Right ventricle myocardium superior (tissue), 1 donor: ENCODE measurements around the gene RTEL1. TPM values are rescaled to one million over a fixed set of nuclear protein-coding genes. Genes with fewer than 3 reads are reported as not detected.

Source experiments
- ATAC-seq: fragments of 200-7000 bp; cut with Tn5 transposase; one replicate; pipeline ENCODE4 v1.9.1; 2020; ENCODE audit warnings: mild to moderate bottlenecking; ENCODE audit not compliant: poor library complexity
- DNase-seq: peaks from one replicate; pipeline ENCODE4 v3.0.0-alpha.2; 2020
- intact Hi-C: fragments of 100-400 bp; cut with DNase I; formaldehyde crosslinking; loops from one replicate; pipeline ENCODE4 v1.11.2; 2022
- total RNA-seq: library from RNA; stranded (reverse); fragmentation: NEBNext Ultra II Directional; extraction: Animal tissue kit (Norgen Biotek cat#: 25700); gene quantifications from one replicate; pipeline ENCODE4 v1.2.1, GENCODE V29; 2021
- donor health status: DM: no; HTN: yes; CAD: no; lungs with severe emphysema.

Gene RTEL1
- total RNA-seq, 1 donor from 2014 or later: 7.3 TPM

DNA sequence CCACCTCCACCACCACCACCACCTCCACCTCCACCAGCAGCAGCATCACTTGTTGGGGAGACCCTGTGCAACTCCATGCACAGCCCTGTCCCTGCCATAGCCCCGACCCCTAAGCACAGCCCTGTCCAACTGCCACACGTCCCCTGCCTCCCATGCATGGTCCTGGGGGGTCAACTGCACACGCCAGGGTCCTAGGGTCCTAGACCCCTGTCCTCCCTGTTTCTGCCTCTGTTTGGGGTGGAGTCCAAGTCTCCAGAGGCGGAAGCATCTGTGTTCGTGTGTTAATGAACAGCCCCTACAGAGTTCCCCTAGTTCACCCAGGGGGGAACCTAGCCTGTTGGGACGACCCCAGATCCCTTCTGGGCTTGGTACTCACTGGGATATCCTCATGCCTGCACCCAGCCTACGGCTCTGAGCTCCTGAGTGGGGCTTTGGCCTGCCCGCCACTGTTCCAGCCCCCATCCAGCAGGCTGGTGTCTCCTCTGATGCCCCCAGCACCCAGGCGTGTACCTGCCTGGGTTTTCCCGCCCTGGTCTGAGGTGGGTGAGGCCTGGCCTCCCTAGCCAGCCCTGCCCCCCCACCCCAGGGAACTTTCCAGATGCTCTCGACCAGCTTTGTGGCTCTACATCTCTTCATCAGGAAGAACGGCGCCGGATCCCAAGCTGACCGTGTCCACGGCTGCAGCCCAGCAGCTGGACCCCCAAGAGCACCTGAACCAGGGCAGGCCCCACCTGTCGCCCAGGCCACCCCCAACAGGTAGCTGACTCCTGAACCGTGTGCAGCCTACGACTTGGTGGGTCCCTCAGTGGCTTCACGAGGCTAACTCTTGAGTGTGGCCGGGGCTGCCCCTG is 35.8 kb downstream of the RTEL1 start:
- intact Hi-C loops: no loop called here
- peak; percentile 22 for DNase-seq
- no peak for ATAC-seq

DNA sequence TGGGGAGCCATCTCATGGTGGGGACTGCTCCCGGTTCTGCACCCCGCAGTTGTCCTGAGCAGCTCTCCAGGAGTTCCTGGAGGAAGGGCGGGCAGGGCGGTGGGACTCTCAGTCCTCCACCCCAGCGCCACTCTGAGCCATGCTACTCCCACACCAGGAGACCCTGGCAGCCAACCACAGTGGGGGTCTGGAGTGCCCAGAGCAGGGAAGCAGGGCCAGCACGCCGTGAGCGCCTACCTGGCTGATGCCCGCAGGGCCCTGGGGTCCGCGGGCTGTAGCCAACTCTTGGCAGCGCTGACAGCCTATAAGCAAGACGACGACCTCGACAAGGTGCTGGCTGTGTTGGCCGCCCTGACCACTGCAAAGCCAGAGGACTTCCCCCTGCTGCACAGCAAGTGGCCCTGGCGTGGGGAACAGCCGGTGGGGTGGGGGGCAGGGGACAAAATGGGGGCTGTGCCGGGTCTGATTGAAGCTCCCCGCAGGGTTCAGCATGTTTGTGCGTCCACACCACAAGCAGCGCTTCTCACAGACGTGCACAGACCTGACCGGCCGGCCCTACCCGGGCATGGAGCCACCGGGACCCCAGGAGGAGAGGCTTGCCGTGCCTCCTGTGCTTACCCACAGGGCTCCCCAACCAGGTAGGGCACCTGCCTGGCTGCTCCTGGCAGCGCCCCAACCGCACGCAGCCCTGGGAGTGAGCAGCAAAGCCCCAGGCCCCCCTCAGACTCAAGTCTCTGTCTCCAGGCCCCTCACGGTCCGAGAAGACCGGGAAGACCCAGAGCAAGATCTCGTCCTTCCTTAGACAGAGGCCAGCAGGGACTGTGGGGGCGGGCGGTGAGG is 36.7 kb downstream of the RTEL1 start:
- intact Hi-C loops: no loop called here
- no peak for ATAC-seq
- DNase-seq: peak; percentile 37

DNA sequence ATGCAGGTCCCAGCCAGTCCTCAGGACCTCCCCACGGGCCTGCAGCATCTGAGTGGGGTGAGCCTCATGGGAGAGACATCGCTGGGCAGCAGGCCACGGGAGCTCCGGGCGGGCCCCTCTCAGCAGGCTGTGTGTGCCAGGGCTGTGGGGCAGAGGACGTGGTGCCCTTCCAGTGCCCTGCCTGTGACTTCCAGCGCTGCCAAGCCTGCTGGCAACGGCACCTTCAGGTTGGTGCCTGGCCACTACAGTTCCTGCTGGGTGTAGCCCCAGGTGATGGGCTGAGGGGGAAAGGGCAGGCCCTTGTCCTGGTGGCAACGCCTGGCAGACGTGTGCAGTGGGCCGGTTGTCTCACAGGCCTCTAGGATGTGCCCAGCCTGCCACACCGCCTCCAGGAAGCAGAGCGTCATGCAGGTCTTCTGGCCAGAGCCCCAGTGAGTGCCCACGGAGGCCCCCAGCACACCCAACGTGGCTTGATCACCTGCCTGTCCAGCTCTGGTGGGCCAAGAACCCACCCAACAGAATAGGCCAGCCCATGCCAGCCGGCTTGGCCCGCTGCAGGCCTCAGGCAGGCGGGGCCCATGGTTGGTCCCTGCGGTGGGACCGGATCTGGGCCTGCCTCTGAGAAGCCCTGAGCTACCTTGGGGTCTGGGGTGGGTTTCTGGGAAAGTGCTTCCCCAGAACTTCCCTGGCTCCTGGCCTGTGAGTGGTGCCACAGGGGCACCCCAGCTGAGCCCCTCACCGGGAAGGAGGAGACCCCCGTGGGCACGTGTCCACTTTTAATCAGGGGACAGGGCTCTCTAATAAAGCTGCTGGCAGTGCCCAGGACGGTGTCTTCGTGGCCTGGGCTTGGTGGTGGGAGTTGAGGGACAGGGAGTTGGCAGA is 37.6 kb downstream of the RTEL1 start:
- ATAC-seq (peak; percentile 74), DNase-seq (peak; percentile 88)
- intact Hi-C loops: no loop called here

DNA sequence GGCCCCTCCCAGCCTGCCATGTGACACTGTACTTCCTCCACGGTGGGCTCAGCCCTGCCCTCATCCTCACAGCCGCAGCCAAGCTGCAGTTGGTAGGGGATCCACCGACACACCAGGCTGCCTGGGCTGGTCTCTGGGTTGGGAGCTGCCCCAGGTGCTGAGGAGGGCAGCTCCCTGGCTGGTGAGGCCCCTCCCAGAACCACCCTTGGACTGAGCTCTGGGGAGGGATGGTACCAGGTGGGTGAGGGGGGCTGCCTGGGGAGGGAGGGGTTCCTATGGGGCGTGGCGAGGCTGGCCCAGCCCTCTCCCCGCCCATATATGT is 38.2 kb downstream of the RTEL1 start:
- ATAC-seq: peak; percentile 23
- intact Hi-C loops: no loop called here
- peak; percentile 40 for DNase-seq

DNA sequence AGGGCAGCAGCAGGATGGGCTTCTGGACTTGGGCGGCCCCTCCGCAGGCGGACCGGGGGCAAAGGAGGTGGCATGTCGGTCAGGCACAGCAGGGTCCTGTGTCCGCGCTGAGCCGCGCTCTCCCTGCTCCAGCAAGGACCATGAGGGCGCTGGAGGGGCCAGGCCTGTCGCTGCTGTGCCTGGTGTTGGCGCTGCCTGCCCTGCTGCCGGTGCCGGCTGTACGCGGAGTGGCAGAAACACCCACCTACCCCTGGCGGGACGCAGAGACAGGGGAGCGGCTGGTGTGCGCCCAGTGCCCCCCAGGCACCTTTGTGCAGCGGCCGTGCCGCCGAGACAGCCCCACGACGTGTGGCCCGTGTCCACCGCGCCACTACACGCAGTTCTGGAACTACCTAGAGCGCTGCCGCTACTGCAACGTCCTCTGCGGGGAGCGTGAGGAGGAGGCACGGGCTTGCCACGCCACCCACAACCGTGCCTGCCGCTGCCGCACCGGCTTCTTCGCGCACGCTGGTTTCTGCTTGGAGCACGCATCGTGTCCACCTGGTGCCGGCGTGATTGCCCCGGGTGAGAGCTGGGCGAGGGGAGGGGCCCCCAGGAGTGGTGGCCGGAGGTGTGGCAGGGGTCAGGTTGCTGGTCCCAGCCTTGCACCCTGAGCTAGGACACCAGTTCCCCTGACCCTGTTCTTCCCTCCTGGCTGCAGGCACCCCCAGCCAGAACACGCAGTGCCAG is 38.7 kb downstream of the RTEL1 start, which contains the start of gene TNFRSF6B:
Gene TNFRSF6B, plus strand, starts transcription at position 25 of the 729 bp plus-strand sequence. Its CDS starts 116 bp downstream, at position 141.
- ATAC-seq (peak; percentile 15), DNase-seq (peak; percentile 38)
- intact Hi-C loops: no loop called here

DNA sequence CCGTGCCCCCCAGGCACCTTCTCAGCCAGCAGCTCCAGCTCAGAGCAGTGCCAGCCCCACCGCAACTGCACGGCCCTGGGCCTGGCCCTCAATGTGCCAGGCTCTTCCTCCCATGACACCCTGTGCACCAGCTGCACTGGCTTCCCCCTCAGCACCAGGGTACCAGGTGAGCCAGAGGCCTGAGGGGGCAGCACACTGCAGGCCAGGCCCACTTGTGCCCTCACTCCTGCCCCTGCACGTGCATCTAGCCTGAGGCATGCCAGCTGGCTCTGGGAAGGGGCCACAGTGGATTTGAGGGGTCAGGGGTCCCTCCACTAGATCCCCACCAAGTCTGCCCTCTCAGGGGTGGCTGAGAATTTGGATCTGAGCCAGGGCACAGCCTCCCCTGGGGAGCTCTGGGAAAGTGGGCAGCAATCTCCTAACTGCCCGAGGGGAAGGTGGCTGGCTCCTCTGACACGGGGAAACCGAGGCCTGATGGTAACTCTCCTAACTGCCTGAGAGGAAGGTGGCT is 39.3 kb downstream of the RTEL1 start:
- DNase-seq (peak; percentile 40), ATAC-seq (no peak)
- intact Hi-C loops: no loop called here

DNA sequence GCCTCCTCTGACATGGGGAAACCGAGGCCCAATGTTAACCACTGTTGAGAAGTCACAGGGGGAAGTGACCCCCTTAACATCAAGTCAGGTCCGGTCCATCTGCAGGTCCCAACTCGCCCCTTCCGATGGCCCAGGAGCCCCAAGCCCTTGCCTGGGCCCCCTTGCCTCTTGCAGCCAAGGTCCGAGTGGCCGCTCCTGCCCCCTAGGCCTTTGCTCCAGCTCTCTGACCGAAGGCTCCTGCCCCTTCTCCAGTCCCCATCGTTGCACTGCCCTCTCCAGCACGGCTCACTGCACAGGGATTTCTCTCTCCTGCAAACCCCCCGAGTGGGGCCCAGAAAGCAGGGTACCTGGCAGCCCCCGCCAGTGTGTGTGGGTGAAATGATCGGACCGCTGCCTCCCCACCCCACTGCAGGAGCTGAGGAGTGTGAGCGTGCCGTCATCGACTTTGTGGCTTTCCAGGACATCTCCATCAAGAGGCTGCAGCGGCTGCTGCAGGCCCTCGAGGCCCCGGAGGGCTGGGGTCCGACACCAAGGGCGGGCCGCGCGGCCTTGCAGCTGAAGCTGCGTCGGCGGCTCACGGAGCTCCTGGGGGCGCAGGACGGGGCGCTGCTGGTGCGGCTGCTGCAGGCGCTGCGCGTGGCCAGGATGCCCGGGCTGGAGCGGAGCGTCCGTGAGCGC is 39.9 kb downstream of the RTEL1 start:
- DNase-seq (peak; percentile 40), ATAC-seq (no peak)
- intact Hi-C loops: no loop called here

DNA sequence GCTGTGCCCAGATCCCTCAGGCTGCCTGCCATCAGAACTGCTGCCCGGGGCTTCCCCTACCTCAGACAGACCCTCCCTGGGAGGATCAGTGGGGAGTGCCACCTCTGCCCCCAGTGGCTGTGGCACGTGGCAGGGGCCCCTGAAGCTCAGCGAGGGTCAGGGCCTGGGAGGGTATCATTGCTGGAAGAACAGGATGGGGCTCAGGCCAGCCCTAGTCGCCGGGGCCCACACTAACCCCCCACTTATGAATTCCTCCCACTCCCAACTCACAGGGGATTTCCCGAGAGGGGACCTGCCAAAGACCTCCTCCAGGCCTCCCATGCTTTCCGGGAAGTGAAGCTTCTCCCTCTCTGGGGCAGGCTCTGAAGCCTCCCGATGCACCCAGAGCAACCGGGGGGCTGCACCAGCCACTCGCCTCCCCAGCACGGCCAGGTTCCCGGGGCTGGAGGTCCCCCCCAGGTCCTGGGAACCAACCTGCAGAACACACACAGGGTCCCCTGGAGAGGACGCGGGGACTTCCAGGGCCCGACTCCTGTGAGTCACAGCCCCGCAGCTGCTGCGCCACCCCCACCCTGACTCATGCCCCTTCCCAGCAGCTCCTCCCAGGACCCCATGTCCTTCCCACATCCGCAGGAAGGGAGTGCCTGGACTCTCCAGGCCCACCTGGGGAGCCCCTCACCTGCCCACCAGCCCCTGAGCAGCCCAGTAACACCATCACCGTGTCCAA is 40.8 kb downstream of the RTEL1 start:
- intact Hi-C loops: no loop called here
- ATAC-seq (no peak), DNase-seq (peak; percentile 63)

DNA sequence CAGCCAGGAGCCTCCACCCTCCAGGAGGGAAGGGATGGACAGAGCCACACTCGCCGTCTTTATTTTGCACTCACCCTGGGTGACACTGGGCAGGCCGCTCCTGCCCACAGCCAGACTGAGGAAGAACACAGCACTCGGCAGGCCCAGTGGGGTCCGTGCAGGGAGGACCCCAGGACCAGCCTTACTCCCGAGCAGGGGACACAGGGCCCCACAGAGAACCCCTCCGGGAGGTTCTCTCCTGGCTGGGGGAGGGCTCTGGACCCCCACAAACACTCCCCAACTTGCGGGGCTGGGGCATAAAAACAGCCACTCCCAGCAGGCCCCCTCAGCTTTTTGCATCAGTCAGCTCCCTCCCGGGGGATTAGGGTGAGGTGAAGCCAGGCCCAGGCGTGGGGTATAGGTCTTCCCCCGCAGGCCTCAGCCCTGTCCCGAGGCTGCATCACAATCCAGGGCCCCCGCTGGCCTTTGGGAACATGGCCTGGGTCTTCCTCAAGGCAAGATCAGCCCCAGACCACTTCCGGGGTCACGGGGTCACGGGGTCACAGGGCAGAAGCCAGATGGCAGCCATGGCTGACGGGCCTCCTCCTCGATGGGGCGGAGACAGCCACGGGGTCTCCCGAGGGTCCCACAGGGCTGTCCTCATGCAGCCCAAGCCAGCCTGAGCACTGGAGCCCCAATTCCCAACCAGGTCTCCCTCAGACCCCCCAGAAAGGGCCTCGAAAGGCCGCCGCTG is 41.5 kb downstream of the RTEL1 start:
- ATAC-seq (no peak), DNase-seq (peak; percentile 39)
- intact Hi-C loops: no loop called here

DNA sequence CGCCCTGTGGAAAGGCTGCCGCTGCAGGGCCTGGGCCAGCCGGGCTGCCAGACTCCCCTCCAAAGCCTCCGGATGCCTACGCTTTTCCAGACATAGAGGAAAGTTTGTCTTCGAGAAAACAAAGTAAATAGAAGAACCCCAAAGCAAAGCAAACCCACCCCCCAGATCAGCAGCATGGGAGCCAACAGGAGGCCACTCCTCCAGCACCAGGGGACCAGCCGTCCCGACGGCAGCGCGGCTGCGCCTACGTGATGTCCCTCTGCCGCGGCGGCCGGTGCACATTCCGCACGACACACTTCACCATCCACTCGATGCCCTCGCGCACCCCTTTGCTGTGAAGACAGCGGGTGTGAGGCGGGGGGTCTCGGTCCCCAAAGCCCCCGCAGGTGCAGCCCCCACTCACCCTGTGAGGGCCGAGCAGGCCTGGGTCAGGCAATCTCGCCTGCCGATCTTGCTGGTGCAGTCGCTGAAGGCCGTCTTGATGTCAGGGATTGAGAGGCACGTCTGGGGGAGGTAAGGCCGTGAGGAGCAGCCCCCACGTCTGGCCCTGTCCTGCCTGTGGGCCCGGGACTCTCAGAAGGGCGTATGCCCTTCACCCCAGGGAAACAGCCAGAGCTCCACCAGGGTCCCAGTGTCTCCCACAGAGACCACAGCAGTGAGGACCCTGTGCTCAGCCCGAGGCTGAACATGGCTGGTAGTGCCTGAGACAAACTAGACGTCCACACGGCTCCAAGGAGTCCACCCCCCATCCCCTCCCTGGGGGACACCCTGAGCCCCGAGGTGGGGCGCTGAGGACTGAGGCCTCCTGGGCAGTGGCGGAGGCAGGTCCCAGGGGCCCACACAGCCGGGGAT is 42.3 kb downstream of the RTEL1 start:
- ATAC-seq (no peak), DNase-seq (peak; percentile 40)
- intact Hi-C loops: no loop called here

DNA sequence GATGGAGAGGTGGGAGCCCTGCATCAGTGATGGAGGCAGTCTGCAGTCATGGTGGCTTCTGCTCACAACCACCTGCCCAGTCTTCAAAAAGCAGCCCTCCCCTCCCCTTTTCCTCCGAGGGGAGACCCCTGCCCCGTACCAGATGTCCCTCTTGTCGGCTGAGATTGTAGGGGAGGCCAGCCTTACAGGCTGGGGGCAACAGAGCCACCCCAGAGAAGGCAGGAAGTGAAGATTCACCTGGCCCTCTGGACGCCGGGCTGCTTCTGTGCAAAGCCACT is 42.9 kb downstream of the RTEL1 start:
- ATAC-seq: no peak
- intact Hi-C loops: no loop called here

DNA sequence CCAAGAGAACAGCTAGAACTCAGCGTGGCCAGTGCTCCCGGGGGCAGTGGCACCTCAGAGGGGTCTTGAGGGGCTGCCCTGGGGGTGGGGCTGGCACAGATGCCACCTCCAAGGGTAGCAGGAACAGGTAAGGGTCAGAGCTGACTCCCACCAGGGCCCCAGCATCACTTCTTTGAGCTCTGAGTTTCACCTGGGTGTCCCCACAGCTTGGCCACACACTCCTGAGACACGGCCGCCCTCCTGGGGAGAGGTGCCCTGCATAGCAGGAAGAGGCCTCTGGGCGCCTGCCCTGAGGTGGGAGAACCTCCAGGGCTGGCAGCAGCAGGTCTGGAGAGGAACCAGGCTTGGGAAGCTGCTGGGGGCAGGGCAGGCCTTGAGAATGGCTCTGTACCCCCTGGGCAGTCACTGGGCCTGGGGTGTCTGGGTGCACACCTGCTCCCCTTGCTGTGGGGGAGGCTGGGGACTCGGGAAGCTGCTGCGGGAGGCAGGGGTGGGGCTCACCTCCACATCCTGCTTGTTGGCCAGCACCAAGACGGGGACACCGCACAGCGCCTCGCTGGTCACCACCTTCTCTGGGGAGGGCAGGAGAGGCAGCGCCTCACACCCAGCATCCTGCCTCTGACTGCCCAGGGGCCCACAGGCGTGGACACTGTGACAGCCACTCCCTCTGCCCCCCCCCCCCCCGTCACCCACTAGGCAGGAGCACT is 43.4 kb downstream of the RTEL1 start:
- ATAC-seq: no peak
- intact Hi-C loops: no loop called here
- DNase-seq: peak; percentile 39

More for the DNA sequence above, 42.9 kb downstream of the RTEL1 start:
- no peak for DNase-seq

DNA sequence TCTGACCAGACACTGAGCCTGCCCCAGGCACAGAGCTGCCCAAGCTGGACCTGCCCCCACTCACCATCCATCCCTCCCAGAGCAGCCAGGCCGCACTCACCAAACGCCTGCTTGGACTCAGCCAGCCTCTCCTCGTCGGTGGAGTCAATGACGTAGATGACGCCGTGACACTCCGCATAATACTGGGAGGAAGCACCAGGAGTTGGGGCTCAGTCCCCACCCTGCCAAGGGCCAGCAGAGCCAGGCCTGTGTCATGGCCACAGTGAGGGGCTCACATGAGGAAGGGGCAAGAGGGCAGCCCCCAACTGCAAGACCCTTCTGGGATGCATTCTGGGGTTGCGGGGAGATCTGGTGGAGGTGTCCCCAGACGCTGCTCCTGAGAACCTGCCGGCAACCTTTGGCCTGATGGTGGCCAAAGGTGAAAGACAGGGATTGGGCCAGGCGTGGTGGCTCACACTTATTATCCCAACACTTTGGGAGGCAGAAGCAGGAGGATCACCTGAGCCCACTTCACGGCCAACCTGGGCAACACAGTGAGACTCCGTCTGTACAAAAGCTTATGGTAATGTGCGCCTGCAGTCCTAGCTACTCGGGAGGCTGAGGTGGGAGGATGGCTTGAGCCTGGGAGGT is 44.0 kb downstream of the RTEL1 start:
- ATAC-seq: no peak
- intact Hi-C loops: no loop called here

DNA sequence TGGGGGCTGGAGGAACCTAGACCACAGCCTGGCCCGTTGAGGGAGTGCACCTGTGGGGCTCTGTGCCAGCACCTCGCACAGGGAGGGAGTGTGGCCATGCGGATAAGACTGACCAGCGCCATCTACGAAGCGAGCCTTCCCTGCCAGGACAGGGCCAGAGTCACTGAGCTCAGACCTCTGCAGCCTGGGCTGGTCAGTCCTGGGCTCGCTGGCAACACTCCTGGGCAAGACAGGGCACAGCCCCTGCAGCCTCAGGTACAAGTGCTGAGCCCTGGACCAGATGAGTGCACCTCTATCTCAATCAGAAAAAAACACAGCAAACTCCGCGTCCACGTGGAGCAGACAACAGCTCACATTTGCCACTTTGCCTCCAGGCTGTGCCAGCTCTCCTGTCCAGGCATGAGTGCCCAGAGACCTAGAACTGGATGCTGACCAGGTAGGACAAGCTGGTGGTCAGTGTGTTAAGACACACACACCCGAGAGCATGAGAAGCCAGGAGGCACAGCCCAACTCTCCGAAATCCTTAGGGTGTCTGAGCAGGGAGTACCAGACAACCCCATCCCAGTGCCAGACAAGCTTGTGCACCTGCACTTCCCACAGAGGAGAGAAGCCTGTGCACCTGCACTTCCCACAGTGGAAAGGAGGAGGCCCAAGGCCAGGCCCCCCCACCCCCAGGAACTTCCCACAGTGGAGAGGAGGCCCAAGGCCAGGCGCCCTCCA is 44.8 kb downstream of the RTEL1 start:
- intact Hi-C loops: no loop called here
- DNase-seq (peak; percentile 31), ATAC-seq (no peak)

More for the DNA sequence above, 44.0 kb downstream of the RTEL1 start:
- DNase-seq: peak; percentile 35
